Prostate gland (tissue), 2 donors: ENCODE results near the gene POU4F3.

ENCODE experiments used
- CTCF ChIP-seq, 4 experiments: fragments of 200-600 bp in 2 of 4; fragments of 450-650 bp in 2 of 4; sonication (generic) in 2 of 4; IDR thresholded peaks; 1 replicate in 3 of 4; 2 replicates in 1 of 4; pipeline ENCODE4 v1.5.1; 2016 to 2019; ENCODE audit warnings: antibody characterized with exemption in 4 of 4, mild to moderate bottlenecking in 2 of 4, moderate library complexity in 2 of 4
- POLR2A ChIP-seq: fragments of 450-650 bp; IDR thresholded peaks from one replicate; pipeline ENCODE4 v1.6.1; 2016; ENCODE audit warnings: antibody characterized with exemption, mild to moderate bottlenecking

GRCh38 chr5:146390469-146390868 lies 51.8 kb downstream of the POU4F3 start:
- TF ChIP-seq POLR2A (no peak), CTCF (IDR thresholded peaks at IDR 0.05) (no peak)
